Mesodermal cell (in vitro differentiated cells): ENCODE results near the gene CCL21.
A peak's percentile ranks its signal among the peaks of the same experiment; 100 is the strongest.

Experiments used
- H3K27ac ChIP-seq: 2 replicates; pipeline ENCODE4 v1.7.0; 2013; ENCODE audit warnings: mild to moderate bottlenecking, low read depth, low read length, moderate library complexity; ENCODE audit not compliant: severe bottlenecking
- H3K36me3 ChIP-seq: 2 replicates; pipeline ENCODE4 v1.7.1; 2013; ENCODE audit warnings: mild to moderate bottlenecking, low read length, moderate library complexity; ENCODE audit not compliant: control insufficient read depth, insufficient read depth
- H3K4me1 ChIP-seq: one replicate; pipeline ENCODE4 v1.7.1; 2013; ENCODE audit warnings: mild to moderate bottlenecking, low read length; ENCODE audit not compliant: insufficient read depth, control insufficient read depth, poor library complexity, severe bottlenecking
- H3K4me3 ChIP-seq: 2 replicates; pipeline ENCODE4 v1.7.0; 2013; ENCODE audit warnings: low read length, control low read depth, mild to moderate bottlenecking; ENCODE audit not compliant: insufficient read depth, poor library complexity, severe bottlenecking; ENCODE audit errors: extremely low read depth
- H3K9me3 ChIP-seq: 2 replicates; pipeline ENCODE4 v1.7.1; 2013; ENCODE audit warnings: mild to moderate bottlenecking, low read length, moderate library complexity; ENCODE audit not compliant: control insufficient read depth
- WGBS, 2 experiments: methylation state at CpG; one replicate each; pipeline ENCODE4 v1.1.5; 2013; ENCODE audit warnings: missing lambda C conversion rate in 2 of 2; ENCODE audit not compliant: insufficient coverage in 2 of 2; 5-methylcytosine and 5-hydroxymethylcytosine counted together

Gene CCL21

GRCh38 chr9:34669809-34670562, 40.0 kb downstream of the CCL21 start:
- 91 to 94% methylated on average over 2 to 4 of the region's 5 CpGs for WGBS, 2 experiments
- Histone ChIP-seq H3K4me3 (no peak overlapping the region), H3K4me1 (no peaks in the 10 kb centered on the region), H3K9me3 (peaks cover 13% of the 10 kb centered on the region), H3K27ac (no peak overlapping the region), H3K36me3 (peaks cover 20% of the 10 kb centered on the region)

GRCh38 chr9:34665381-34666250, 44.3 kb downstream of the CCL21 start:
- Histone ChIP-seq H3K36me3 (peaks cover 20% of the 10 kb centered on the region), H3K4me1 (peaks cover 11% of the 10 kb centered on the region), H3K9me3 (peaks cover 10% of the 10 kb centered on the region), H3K27ac (peak overlapping the region; percentile 95), H3K4me3 (peak overlapping the region; percentile 80)
- WGBS, 2 experiments, result 0 to 3% methylated on average over 27 to 28 of the region's 55 CpGs

GRCh38 chr9:34665067-34665380, 44.9 kb downstream of the CCL21 start:
- Histone ChIP-seq H3K4me3 (peak overlapping the region; percentile 80), H3K9me3 (peaks cover 7% of the 10 kb centered on the region), H3K4me1 (peaks cover 11% of the 10 kb centered on the region), H3K27ac (peak overlapping the region; percentile 24), H3K36me3 (peaks cover 20% of the 10 kb centered on the region)
- 0 to 1% methylated on average over 19 to 23 of the region's 26 CpGs for WGBS, 2 experiments

- Histone ChIP-seq H3K36me3 (peaks cover 19% of the 10 kb centered on the region), H3K4me3 (peak overlapping the region; percentile 80), H3K27ac (peak overlapping the region; percentile 16), H3K4me1 (peaks cover 11% of the 10 kb centered on the region), H3K9me3 (peaks cover 1% of the 10 kb centered on the region)
- 2 to 7% methylated on average over 12 to 13 of the region's 18 CpGs for WGBS, 2 experiments
Observed at GRCh38 chr9:34664281-34665066, 45.5 kb downstream of the CCL21 start.

- Histone ChIP-seq H3K4me1 (peaks cover 11% of the 10 kb centered on the region), H3K9me3 (no peaks in the 10 kb centered on the region), H3K27ac (no peak overlapping the region), H3K4me3 (no peak overlapping the region), H3K36me3 (peaks cover 8% of the 10 kb centered on the region)
Observed at GRCh38 chr9:34663303-34663605, 46.7 kb downstream of the CCL21 start.

GRCh38 chr9:34662526-34663302, 47.2 kb downstream of the CCL21 start, which contains the start of gene CCL27:
Gene CCL27, minus strand, starts transcription at chr9:34662657. Its CDS starts 24 bp downstream, at chr9:34662633.
- no peak within 1 kb of the TSS for H3K27ac ChIP-seq
- H3K9me3 ChIP-seq, result no peaks in the 10 kb centered on the region
- WGBS, 2 experiments, result 83 to 100% methylated on average over 2 to 3 of the region's 4 CpGs
- peaks cover 4% of the 10 kb centered on the region for H3K36me3 ChIP-seq
- no peak within 1 kb of the TSS for H3K4me3 ChIP-seq
- peaks cover 11% of the 10 kb centered on the region for H3K4me1 ChIP-seq

GRCh38 chr9:34659592-34660253, 50.2 kb downstream of the CCL21 start:
- H3K4me1 ChIP-seq, result peaks cover 13% of the 10 kb centered on the region
- no peak overlapping the region for H3K27ac ChIP-seq
- WGBS, 2 experiments, result 95 to 100% methylated on average over 8 of the region's 8 CpGs
- H3K4me3 ChIP-seq, result no peak overlapping the region
- H3K9me3 ChIP-seq, result no peaks in the 10 kb centered on the region
- peaks cover 4% of the 10 kb centered on the region for H3K36me3 ChIP-seq
